NCI-H187 treated with DMSO at 0.1 percent for 48 hours (cell line): Measurements from ENCODE around the gene UPK3B.
"Not testable (repeated sequence)": the region's sequence is repeated elsewhere in the genome, so short reads cannot be mapped to it uniquely, and the experiment has no call there.

Experiments used
- DNase-seq: peaks from one replicate; lab custom pipeline; 2025; lab: John Stamatoyannopoulos, UW

The UPK3B gene

DNA sequence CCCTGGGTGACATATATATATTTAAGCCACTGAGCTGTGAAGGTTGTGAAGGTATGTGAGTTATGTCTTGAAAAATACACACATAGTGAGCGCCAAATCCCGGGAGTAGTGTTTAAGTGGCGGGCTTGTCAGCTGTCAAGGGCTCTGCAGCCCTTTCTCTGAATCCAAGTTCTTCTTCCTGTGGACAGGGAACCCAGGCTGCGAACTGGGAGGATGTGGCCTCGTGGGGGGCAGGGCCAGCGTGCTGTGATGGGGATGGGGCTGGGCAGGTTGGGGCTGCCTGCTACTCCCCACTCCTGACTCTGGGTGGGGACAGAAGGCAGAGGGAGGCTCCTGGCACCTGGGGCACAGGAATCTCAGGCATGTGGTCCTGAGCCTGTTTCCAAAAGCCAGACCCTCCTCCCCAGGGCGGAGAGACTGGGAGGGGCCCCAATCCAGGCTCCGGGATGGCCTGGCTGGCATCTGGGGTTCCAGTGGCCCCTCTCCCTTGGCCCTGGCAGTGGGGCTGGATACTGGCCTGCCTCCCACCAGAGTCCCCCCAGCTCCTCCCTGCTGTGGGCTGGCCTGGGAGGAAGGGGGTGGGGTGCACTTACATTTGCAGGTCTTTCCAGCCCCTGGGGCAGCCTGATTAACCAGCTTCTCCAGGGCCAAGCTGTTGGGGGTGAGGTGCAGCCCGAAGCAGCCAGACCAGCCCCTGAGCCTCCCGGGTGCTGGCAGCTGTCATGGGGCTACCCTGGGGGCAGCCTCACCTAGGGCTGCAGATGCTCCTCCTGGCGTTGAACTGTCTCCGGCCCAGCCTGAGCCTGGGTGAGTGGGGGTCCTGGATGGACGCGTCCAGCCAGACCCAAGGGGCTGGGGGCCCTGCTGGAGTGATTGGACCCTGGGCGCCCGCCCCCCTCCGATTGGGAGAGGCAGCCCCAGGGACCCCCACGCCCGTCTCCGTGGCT is at the start of gene UPK3B:
TSS of gene UPK3B (plus strand) at position 622 of the 947 bp plus-strand sequence. CDS start at position 723, 101 bp downstream.
- no peak for DNase-seq

DNA sequence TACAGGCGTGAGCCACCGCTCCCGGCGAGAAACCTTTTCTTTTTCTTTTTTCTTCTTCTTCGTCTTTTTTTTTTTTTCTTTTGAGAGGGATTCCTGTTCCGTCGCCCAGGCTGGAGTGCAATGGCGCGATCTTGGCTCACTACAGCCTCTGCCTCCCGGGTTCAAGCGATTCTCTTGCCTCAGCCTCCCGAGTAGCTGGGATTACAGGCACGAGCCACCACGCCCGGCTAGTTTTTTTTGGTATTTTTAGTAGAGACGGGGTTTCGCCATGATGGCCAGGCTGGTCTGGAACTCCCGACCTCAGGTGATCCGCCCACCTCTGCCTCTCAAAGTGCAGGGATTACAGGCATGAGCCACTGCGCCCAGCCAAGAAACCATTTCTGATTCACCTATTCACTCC is 49.6 kb upstream of the UPK3B start:
- DNase-seq = not testable (repeated sequence)

DNA sequence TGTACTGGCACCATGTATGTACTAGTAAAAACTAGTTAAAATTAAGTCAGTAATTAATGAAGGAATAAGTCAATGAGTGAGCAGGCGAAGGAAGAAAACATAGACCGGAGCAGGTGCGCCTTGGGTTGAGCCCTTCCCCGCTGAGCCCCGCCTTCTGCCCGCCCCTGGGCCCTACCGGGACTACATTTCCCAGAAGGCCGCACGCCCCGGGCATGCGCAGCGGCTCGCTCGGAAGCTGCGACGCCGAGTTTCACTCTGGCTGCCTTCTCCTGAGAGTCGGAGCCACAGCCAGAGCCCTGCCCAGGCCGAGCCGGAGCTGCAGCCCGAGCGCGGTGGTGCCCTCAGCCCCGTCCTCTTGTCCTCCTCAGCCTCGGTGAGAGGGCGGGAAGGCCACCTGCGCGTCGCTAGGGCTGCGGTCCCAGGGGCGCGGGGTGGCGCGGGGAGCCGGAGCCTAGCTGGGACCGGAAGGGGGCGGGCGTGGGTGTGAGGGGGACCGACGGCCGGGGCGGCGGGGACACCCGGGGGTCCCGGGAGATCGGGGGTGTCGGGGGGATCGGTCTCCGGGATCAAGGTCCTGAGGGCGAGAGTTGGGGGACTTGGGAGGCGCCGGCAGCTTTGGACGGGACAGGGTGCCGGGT is 48.8 kb upstream of the UPK3B start, which contains the start of gene DTX2:
TSS of gene DTX2 (plus strand) at position 246 of the 638 bp plus-strand sequence. CDS start 18,801 bp downstream, outside the sequence.
- DNase-seq = not testable (repeated sequence)

DNA sequence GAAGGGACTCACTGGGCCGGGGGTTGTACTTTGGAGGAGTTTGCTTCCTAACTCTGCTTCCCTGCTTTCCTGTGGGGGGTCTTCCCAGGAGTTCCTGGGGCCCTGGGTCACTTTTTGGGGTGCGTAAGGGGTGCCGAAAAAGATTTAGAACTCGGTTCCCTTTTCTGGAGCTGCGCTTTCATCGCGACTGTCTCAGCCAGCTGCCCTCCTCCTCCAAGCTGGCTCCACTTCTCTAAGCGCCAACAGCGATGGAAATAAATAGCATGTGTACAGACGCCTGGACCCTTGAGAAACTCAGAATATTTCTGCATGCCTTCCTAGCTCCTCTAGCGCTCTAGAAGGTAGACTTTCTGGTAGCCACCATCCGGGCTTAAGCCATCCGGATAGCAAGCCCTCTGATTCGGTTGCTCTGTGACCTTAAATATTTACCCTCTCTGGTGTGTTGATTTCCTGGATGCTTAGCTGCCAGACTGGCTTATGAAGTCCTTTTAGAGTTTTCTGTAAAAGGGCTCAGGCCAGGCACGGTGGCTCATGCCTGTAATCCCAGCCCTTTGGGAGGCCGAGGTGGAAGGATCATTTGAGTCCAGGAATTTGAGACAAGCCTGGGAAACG is 48.0 kb upstream of the UPK3B start:
- DNase-seq = not testable (repeated sequence)

DNA sequence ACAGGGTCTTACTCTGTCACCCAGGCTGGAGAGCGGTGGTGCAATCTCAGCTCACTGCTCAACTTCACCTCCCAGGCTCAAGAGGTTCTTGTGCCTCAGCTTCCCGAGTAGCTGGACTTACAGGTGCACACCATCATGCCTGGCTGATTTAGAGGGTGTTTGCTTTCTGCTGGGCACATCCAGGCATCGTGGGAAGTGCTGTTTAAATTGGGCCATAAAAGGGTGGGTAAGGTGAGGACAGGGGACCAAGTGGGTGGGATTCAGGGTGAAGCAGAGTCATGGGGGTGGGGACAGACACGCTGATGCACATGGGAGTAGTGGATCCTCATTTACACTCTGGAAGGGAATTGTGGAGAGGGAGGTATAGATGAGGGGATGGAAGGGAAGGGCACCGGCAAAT is 45.4 kb upstream of the UPK3B start:
- not testable (repeated sequence) for DNase-seq

DNA sequence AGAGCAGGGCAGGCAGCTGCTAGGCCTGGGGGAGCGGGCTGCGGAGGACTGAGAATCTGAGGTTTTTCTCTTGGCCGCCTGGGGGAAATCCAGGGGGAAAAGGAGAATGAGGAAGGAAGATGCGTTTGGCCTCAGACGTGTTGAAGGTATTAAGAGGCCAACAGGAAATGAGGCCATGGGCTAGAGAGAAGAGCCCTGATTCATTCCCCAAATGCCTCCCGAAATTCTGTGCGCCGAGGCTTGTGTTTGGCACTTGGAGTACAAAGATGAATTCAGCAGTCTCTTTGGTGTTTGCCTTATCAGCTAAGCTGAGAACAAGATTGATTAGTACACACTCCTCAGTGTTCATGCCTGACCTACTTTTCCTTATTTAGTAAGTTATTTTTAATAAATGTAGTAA is 44.4 kb upstream of the UPK3B start:
- not testable (repeated sequence) for DNase-seq

DNA sequence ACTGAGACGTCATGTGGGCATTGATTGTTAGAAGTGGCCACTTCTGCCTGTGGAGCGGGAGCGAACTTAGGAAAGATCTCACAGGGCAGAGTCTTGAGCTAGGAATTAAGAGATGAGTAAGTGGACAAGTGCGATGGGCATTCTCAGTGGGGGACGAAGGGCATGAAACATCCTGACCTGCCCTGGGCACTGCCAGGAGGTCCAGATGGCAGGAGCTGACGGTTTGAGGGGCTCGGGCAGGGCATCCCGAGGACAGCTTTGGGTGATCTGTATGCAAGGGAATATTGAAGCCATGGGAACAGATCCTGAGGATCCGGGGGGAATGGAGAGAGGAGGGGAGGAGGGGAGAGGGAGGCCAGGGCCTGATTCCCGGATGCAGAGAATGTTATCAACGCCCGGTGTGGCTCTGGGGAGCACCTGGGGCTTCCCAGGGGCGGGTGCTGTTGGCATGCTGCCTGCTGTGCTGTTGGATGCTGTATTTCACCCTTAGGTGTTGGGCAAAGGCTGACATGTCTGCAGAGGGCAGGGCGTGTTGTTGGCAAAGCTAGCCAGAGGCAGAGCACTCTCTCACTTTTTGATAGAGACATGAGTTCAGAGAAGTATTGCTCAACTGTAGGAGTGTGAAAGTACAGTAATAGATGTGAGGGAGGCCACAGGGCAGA is 42.5 kb upstream of the UPK3B start:
- not testable (repeated sequence) for DNase-seq

DNA sequence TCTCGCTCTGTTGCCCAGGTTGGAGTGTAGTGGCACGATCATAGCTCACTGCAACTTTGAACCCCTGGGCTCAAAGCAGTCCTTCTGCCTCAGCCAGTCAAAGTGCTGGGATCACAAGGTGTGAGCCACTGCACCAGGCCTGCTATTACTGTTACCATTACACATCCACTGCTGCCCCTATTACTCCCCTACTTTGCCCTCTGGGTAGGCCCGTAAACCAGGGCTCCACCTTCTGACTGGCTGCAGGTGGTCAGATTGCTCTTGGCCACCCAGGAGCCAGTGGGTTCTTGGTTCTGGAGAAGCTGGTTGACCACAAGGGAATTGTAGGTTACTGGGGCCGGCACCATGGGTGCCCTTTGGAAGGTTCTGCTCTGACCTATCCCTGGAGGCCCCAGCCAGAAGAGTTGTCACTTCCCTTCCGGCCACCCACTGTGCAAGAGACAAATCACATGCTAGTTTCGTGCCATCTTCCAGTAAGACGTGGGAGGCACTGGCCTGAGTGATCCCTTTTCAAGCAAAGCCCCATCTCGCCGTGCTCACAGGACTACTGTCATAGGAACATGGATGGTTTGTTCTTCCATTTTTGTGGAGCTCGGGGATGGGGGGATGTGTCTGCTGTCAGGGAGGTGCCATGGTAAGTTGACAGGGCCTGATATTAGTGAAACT is 38.7 kb upstream of the UPK3B start:
- DNase-seq = not testable (repeated sequence)

DNA sequence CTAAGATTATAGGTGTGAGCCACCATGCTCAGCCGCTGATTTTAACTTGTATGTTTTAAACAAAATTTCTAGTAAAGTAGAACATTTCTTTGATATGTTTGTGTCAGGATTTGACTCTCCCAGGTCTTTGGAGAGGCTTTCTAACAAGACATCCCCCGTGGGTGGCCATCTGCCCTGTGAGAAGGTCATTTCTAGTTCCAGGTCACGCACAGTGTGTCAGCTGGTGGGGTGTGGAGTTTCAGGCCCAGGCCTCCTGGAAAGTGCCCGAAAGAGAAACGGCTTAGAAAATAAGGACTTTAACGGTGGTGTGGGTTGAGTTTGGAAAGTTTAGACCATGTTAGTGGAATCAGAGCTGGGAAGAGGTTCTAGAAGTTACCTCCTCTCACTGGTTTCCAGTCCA is 37.3 kb upstream of the UPK3B start:
- not testable (repeated sequence) for DNase-seq

DNA sequence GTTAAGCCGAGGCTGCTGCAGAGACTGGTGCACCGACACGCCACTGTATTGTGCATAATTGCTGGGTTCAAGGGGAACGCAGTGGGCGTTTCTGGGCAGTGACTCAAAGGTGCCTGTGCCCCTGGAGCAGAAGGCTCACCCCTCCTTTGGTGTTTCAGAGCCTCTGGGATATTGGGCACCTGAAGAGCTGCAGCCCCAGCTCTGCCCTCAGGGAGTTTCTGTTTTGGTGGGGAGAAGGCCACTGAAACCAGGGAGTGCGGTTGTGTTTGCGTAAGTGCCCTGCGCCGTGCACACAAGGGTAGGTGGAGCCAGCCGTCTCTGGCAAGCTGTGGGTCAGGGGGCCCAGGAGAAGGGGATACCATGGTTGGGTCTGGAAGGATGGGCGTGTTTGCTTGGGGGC is 34.1 kb upstream of the UPK3B start:
- not testable (repeated sequence) for DNase-seq

DNA sequence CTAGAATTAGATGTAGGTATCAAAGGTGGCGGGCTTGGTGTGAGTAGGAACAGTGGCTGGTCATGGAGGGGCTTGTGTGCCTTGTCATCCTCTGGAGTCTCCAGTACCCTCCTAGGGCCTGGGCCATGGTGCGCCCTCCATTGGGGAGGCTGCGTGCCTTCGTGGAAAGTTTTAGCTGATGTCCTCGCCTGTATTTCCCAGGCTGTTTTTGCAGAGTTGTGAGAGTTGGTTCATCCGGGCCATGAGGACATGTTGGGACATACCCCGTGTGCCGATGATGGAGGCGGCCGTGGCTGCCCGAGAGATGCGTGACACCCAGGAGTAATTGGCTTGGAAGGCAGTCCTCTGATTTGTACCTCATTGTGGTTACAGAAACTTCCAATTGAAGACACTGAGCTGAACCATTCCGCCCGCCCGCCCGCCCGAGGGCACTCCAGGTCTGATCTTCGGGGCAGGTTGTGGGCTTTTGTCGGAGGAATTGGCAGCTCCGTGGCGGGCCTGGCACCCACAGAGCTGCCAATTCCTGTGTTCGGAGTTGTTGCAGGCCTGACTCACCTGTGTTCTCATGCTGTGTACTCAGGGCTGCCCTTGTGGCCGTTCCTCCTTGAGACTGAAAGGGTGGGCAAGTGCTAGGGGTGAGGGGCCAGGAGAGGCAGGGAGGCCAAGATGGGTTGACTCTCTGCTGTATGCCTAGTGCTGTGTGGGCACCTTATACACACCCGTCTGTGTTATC is 33.4 kb upstream of the UPK3B start:
- not testable (repeated sequence) for DNase-seq

DNA sequence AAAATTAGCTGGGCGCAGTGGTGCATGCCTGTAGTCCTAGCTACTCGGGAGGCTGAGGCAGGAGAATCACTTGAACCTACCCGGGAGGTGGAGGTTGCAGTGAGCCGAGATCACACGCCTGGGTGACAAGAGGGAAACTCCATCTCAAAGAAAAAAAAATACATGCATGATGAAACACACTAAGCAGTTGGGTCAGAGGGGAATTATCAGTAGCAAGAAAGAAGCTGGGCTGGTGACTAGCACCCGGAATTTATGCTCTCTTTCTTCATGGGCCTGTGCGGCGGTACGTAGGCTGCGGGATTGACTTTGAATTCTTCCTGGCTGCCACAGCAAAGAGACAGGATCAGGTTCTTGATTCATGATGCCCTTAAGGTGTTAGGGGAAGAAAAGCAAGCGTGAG is 30.7 kb upstream of the UPK3B start:
- DNase-seq = not testable (repeated sequence)

DNA sequence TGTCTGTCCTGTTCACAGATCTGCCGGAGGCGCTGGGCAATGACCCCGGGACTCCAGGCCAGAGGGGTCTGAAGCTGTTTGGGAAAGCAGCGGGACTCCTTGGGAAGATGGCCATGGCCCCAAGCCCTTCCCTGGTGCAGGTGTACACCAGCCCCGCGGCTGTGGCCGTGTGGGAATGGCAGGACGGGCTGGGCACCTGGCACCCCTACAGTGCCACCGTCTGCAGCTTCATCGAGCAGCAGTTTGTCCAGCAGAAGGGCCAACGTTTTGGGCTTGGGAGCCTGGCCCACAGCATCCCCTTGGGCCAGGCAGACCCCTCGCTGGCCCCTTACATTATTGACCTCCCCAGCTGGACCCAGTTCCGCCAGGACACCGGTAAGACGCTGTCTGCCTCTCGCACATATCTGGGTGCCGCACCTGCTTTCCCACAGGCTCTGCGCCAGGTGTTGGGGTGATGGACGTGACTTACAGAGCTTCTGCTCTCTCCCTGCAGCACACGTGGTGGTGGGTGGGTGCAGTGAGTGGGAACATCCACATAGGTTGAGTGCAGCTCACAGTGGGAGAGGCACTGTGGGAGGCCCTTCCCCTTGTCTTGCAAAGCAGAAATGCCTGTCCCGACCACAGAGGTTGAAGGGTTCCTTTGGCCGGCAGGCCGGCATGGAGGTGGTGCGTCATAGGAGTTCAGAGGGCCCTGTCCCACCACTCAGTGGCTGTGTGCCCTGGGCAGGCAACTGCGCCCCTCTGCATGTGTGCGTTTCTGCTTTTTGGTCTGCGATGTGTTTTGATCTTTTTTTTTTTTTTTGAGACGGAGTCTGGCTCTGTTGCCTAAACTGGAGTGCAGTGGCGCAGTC is 29.7 kb upstream of the UPK3B start:
- not testable (repeated sequence) for DNase-seq

DNA sequence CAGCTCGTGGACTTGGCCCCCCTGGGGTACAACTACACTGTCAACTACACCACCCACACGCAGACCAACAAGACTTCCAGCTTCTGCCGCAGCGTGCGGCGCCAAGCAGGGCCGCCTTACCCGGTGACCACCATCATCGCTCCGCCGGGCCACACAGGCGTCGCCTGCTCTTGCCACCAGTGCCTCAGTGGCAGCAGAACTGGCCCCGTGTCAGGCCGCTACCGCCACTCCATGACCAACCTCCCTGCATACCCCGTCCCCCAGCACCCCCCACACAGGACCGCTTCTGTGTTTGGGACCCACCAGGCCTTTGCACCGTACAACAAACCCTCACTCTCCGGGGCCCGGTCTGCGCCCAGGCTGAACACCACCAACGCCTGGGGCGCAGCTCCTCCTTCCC is 27.7 kb upstream of the UPK3B start:
- not testable (repeated sequence) for DNase-seq

DNA sequence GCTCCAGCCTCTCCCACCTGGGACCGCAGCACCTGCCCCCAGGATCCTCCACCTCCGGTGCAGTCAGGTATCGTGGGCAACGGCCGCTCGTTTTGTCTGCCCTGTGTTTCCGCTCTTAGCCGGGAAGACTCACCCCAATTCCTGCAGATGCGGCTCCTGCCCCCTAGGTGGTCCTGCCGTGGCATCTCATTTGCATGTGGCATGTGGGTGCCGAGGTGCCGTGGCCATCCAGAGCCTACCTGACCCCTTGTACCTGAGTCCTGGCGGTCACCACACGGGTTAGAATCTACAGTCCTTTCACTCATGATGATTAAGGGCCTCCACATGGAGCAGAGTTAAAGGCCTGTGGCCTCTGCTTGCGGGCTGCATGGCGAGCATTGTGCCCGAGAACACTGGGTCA is 27.3 kb upstream of the UPK3B start:
- DNase-seq = not testable (repeated sequence)

DNA sequence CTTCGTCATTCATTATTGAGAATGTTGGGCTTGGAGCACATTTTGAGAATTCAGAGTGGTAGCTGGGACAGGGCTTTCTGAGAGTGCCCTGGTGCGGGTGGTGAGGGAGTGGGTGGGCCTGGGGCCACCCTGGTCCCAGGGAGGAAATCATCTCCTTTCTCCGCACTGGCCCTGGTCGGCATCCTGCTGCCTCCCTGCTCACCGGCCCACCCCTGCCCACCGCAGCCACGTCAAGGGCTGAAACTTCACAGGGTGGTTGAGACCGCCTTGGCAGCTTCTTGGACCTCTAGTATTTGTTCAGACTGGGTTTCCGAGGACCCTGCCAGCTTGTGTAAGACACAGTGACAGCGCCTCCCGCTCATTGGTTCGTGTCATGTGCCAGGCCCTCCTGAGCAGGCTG is 25.9 kb upstream of the UPK3B start:
- DNase-seq = not testable (repeated sequence)

DNA sequence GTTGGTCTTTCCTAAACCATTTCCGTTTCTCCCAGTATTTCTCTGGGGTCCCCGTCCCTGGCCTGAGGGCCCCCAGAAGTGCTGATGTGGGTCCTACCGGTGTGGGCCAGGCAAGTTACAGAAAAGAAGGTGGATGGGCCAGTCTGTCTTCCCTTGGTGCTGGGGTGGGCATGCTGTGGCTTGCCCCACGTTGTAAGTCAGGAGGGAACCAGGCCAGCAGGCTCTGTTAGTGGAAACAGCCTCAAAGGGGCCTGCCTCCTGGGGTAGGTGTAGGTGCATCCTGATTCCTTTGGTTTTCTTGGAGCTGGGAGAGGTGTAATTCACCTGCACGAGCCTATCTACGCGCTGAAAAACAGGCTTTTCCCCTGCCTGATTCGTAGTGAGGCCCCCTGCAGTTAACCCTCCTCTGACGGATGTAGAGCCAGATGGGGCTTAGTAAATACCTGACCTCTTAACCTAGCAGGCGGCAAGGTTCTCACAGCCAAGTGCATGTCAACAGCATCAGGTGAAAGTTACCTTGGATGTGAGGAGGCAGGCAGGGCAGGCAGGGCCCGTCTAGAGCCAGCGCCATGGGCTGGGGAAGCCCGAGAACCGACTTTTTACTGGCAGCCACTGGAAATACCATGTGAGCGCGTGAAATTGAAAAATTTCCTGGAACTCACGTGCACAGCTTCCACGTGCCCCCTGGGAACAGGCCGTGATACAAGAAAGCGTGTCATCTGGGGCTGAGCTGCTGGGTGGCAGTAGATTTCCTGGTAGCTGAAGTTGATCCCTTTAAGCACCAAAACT is 24.3 kb upstream of the UPK3B start:
- not testable (repeated sequence) for DNase-seq

DNA sequence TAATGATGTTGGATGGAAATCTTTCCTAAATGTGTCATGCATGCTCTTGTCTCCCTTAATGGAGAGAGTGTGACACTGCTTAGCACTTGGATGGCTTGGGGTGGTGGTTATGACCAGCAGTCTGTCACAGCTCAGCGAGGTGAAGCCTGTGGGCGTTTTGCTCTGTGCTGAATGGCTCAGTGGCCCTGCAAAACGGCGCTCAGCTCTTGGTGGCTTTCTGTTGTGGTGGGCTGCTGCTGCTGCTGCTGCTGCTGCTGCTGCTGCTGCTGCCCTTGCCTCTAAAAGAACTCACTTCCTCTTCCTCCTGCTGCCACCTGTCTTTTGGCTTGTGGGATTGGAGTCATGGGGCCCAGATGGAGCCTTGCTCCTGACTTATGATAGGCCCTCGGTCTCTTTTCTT is 23.7 kb upstream of the UPK3B start:
- not testable (repeated sequence) for DNase-seq

DNA sequence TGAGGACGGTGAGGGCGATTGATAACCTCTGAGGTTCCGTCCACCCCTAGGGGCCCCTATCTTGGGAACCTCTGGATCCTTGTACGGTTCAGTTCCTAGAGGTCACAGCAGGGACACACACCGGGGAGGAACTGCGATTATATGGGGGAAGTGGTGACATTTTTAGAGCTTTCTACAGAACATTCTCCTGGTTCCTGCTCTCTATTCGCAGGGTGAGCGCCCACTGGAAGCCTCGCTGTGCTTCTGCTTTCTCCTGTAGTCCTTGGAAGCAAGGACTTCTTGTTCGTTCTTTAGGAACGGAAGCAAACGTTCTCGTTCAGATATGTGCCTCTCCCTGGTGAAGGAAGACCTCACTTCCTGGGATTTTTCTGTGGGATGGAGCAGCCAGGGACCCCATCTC is 22.4 kb upstream of the UPK3B start:
- DNase-seq = not testable (repeated sequence)
